K562 (cell line): Measurements from ENCODE around the gene RPS6KA2. TPM values are rescaled to one million over a fixed set of nuclear protein-coding genes. Genes with fewer than 3 reads are reported as not detected.

Source experiments
- ATAC-seq: fragments of 200-7000 bp; cut with Tn5 transposase; 3 replicates; pipeline ENCODE4 v1.9.1; 2020; ENCODE audit warnings: moderate library complexity
- BruUV-seq: library from RNA; stranded (reverse); fragments of 400-500 nt; replicated peaks from 2 replicates; lab custom pipeline; 2021; lab: Mats Ljungman, UMichigan
- CTCF ChIA-PET: fragments of 300-600 bp; formaldehyde crosslinking; extraction: SDS; loops from one replicate; lab custom pipeline; 2021; ENCODE audit warnings: low intra/inter-chr PET ratio; lab: Yijun Ruan, JAX
- POLR2A ChIA-PET: fragments of 300-600, 350-650 bp; sonication (Branson Sonifier 250); formaldehyde crosslinking; extraction: SDS; loops from one replicate; lab custom pipeline; 2021; ENCODE audit warnings: antibody characterized with exemption, inconsistent platforms; lab: Yijun Ruan, JAX
- DNase-seq, 4 experiments: peaks; one replicate each; pipeline versions ENCODE4 v3.0.0 to v3.0.0-alpha.2; 2011 to 2018; ENCODE audit warnings: low spot score in 3 of 4, mixed read lengths in 3 of 4; ENCODE audit errors: extremely low read depth in 1 of 4
- FAIRE-seq: peaks from 2 replicates; lab custom pipeline; 2011; peaks lifted over from hg19 to GRCh38; lab: Jason Lieb, UNC
- H2AFZ ChIP-seq: 2 replicates; pipeline ENCODE4 v1.6.0; 2011; ENCODE audit warnings: low read depth, low read length, control low read depth, inconsistent platforms
- H3K27ac ChIP-seq: fragments of 200-600 bp; 3 replicates; pipeline ENCODE4 v1.8.0; 2011; ENCODE audit warnings: low read depth, mild to moderate bottlenecking, control low read depth, inconsistent platforms, low read length, moderate library complexity, mixed read lengths; ENCODE audit errors: extremely low read depth
- H3K27me3 ChIP-seq, 2 experiments: fragments of 300-600 bp in 1 of 2; 2 replicates in 1 of 2; 3 replicates in 1 of 2; pipeline versions ENCODE4 v1.6.0 to v1.8.0; 2011; ENCODE audit warnings: inconsistent platforms in 2 of 2, low read length in 2 of 2, mild to moderate bottlenecking in 1 of 2, mixed read lengths in 1 of 2, moderate library complexity in 1 of 2; ENCODE audit not compliant: control insufficient read depth in 2 of 2, insufficient read depth in 2 of 2
- H3K36me3 ChIP-seq: fragments of 300-600 bp; 3 replicates; pipeline ENCODE4 v1.8.0; 2011; ENCODE audit warnings: mild to moderate bottlenecking, low read length, inconsistent platforms; ENCODE audit not compliant: control insufficient read depth, insufficient read depth
- H3K4me1 ChIP-seq, 2 experiments: fragments of 200-600 bp in 1 of 2; replicated peaks in 1 of 2; 2 replicates in 1 of 2; 3 replicates in 1 of 2; pipeline versions ENCODE4 v1.5.1 to v1.8.0; 2011; ENCODE audit warnings: inconsistent platforms in 2 of 2, low read length in 2 of 2, mild to moderate bottlenecking in 1 of 2, mixed read lengths in 1 of 2, moderate library complexity in 1 of 2; ENCODE audit not compliant: control insufficient read depth in 2 of 2, insufficient read depth in 2 of 2
- H3K4me2 ChIP-seq: 2 replicates; pipeline ENCODE4 v1.6.1; 2011; ENCODE audit warnings: low read length, control low read depth, inconsistent platforms, mixed read lengths; ENCODE audit not compliant: insufficient read depth
- H3K4me3 ChIP-seq: fragments of 200-600 bp; sonication (generic), shearing (Covaris generic); 2 replicates; pipeline ENCODE4 v1.5.1; 2016; ENCODE audit warnings: control low read depth, inconsistent platforms
- H3K79me2 ChIP-seq: fragments of 200-600 bp; 3 replicates; pipeline ENCODE4 v1.8.0; 2011; ENCODE audit warnings: low read length, inconsistent platforms; ENCODE audit not compliant: control insufficient read depth, insufficient read depth
- H3K9ac ChIP-seq, 2 experiments: 2 replicates each; pipeline versions ENCODE4 v1.6.0 to v1.6.1; 2011; ENCODE audit warnings: low read depth in 2 of 2, low read length in 2 of 2, control low read depth in 1 of 2, inconsistent platforms in 1 of 2, mild to moderate bottlenecking in 1 of 2, mixed read lengths in 1 of 2; ENCODE audit not compliant: insufficient read depth in 1 of 2
- H3K9me1 ChIP-seq: one replicate; pipeline ENCODE4 v1.6.0; 2011; ENCODE audit warnings: inconsistent platforms, mild to moderate bottlenecking, low read length, moderate library complexity; ENCODE audit not compliant: control insufficient read depth, insufficient read depth
- H3K9me3 ChIP-seq: replicated peaks from 2 replicates; pipeline ENCODE4 v1.5.1; 2011; ENCODE audit warnings: low read depth, low read length, inconsistent platforms; ENCODE audit not compliant: control insufficient read depth, insufficient read depth
- H4K20me1 ChIP-seq: replicated peaks from 2 replicates; pipeline ENCODE4 v1.6.1; 2011; ENCODE audit warnings: low read length, inconsistent platforms, mixed read lengths; ENCODE audit not compliant: control insufficient read depth, insufficient read depth
- CBX3 ChIP-seq, 2 experiments: IDR thresholded peaks; 1 replicate in 1 of 2; 2 replicates in 1 of 2; pipeline ENCODE4 v1.6.1; 2012; ENCODE audit warnings: inconsistent platforms in 2 of 2, low read length in 2 of 2, borderline replicate concordance in 1 of 2, control low read depth in 1 of 2
- CHAMP1 ChIP-seq: fragments of 450-650 bp; IDR thresholded peaks from 2 replicates; pipeline ENCODE4 v1.6.1; 2016; ENCODE audit warnings: mild to moderate bottlenecking
- DEAF1 ChIP-seq: fragments of 450-650 bp; formaldehyde crosslinking; IDR thresholded peaks from 2 replicates; pipeline ENCODE4 v1.4.0; 2020; ENCODE audit warnings: mild to moderate bottlenecking, moderate library complexity
- EZH2 ChIP-seq: IDR thresholded peaks from 2 replicates; pipeline ENCODE4 v1.6.1; 2012; ENCODE audit warnings: low read depth, mild to moderate bottlenecking, inconsistent platforms, low read length, borderline replicate concordance
- KLF6 ChIP-seq: fragments of 250-450 bp; sonication (Bioruptor Pico); IDR thresholded peaks from 2 replicates; pipeline ENCODE4 v1.4.0; 2020; ENCODE audit warnings: mild to moderate bottlenecking, moderate library complexity, borderline replicate concordance
- POU5F1 ChIP-seq: fragments of 150-350 bp; IDR thresholded peaks from 2 replicates; pipeline ENCODE4 v1.6.1; 2014; ENCODE audit warnings: borderline replicate concordance, low read length, low read depth, mild to moderate bottlenecking; ENCODE audit not compliant: partially characterized antibody
- PTBP1 ChIP-seq: fragments of 200-400 bp; formaldehyde crosslinking; IDR thresholded peaks from 2 replicates; pipeline ENCODE4 v1.6.1; 2017; ENCODE audit warnings: low read depth, low read length
- ZBTB43 ChIP-seq: sonication (generic); formaldehyde crosslinking; IDR thresholded peaks from 2 replicates; pipeline ENCODE4 v1.8.0; 2023; ENCODE audit warnings: mild to moderate bottlenecking, missing genetic modification reagents
- ZFP36 ChIP-seq: fragments of 150-350 bp; IDR thresholded peaks from 2 replicates; pipeline ENCODE4 v1.6.1; 2018; ENCODE audit warnings: low read length, low read depth; ENCODE audit not compliant: partially characterized antibody
- ZNF431 ChIP-seq: sonication (generic); formaldehyde crosslinking; IDR thresholded peaks from 2 replicates; pipeline ENCODE4 v1.8.0; 2022; ENCODE audit warnings: mild to moderate bottlenecking, missing genetic modification reagents
- whole genome bisulfite sequencing: fragments of 100-300 bp; shearing (Covaris generic); methylation state at CpG from one replicate; pipeline ENCODE4 v1.1.6; 2016; ENCODE audit warnings: low coverage, mixed read lengths; ENCODE audit not compliant: insufficient coverage; ENCODE audit errors: missing lambda C conversion rate; 5-methylcytosine and 5-hydroxymethylcytosine counted together
- in situ Hi-C: fragments of 300-500 bp; cut with MboI; formaldehyde crosslinking; loops from 4 replicates; pipeline ENCODE4 v1.15.0; 2018; ENCODE audit warnings: inconsistent platforms, mixed read lengths
- intact Hi-C: fragments of 100-400 bp; cut with micrococcal nuclease; formaldehyde crosslinking; loops from 2 replicates; pipeline ENCODE4 v1.14.2; 2022
- polyA plus RNA-seq, 8 experiments: library from polyadenylated mRNA; depleted of rRNA in 4 of 8; stranded (reverse) in 5 of 8; unstranded in 3 of 8; fragments of >200 nt; fragmentation: Nextera tagmentation in 2 of 8; fragmentation: Illumina TruSeq in 1 of 8; extraction: Ambion mirVana in 2 of 8; extraction: Trizol in 1 of 8; gene quantifications; 2 replicates each; pipeline versions ENCODE4 v1.2.1 to v1.2.3, GENCODE V29; 2011 to 2014; ENCODE audit warnings: inconsistent platforms in 1 of 8, missing spikeins in 1 of 8
- total RNA-seq, 7 experiments: library from RNA; depleted of rRNA in 6 of 7; stranded (reverse); fragments of >200 nt in 6 of 7; fragmentation: Illumina TruSeq in 2 of 7; extraction: Trizol in 2 of 7; gene quantifications; 2 replicates each; pipeline versions ENCODE4 v1.2.1 to v1.2.3, GENCODE V29; 2011 to 2021; ENCODE audit warnings: low replicate concordance in 1 of 7

RPS6KA2 gene
- total and polyA plus RNA-seq, 9 of the 15 experiments (the other 6 are each of a cell fraction or from before 2014, with no cell fraction given), result 0.29 to 1.00 (median 0.53) TPM

- intact Hi-C loops (no loop called here), in situ Hi-C loops (no loop called here)
- ChIA-PET POLR2A (no interaction called here), CTCF (no interaction called here)
- DNase-seq (no peak), FAIRE-seq (no peak), ATAC-seq (no peak)
- Histone ChIP-seq H3K27ac (no peak overlapping the region), H3K27me3 (peaks cover 82 to 83% of the 10 kb centered on the region in 2 experiments), H3K4me1 (peaks cover 0 to under 1% of the 10 kb centered on the region in 2 experiments; a peak in 2 of 5 replicates), H2AFZ (no peak overlapping the region), H3K4me3 (no peak overlapping the region), H3K36me3 (no peaks in the 10 kb centered on the region), H3K4me2 (no peak overlapping the region), H4K20me1 (0 out of 2 replicates have a peak, but pooled peaks cover 4% of the 10 kb centered on the region), H3K9me1 (no peaks in the 10 kb centered on the region), H3K9ac (no peak overlapping the region), H3K9me3 (no peaks in the 10 kb centered on the region), H3K79me2 (no peaks in the 10 kb centered on the region)
- TF ChIP-seq ZFP36, result peak; percentile 7
- TF ChIP-seq POU5F1, result no peak
- no peak for TF ChIP-seq ZNF431 (CRISPR knock-in tag)
- TF ChIP-seq PTBP1, result 0 out of 2 replicates have a peak, but pooled peaks have one; percentile 74
- peak; percentile 80 for TF ChIP-seq EZH2
- WGBS, result 9% methylated on average over 15 of the region's 15 CpGs
- BruUV-seq, result no TSS peak
These were observed 186.3 kb downstream of the RPS6KA2 start for GRCh38 chr6:166440729-166441128.

GRCh38 chr6:166440106-166440505, 186.9 kb downstream of the RPS6KA2 start:
- ChIA-PET POLR2A (no interaction called here), CTCF (no interaction called here)
- no peaks in the 10 kb centered on the region for H3K36me3 ChIP-seq
- intact Hi-C loops, result no loop called here
- H4K20me1 ChIP-seq, result peaks cover 4% of the 10 kb centered on the region; the same call in 1 of the 2 replicates
- peaks cover 82 to 83% of the 10 kb centered on the region in 2 experiments for H3K27me3 ChIP-seq
- no peak for DNase-seq
- 6% methylated on average over 11 of the region's 11 CpGs for WGBS
- H3K9ac ChIP-seq, result no peak overlapping the region
- no peak overlapping the region for H3K27ac ChIP-seq
- no peak overlapping the region for H3K4me2 ChIP-seq
- no peaks in the 10 kb centered on the region for H3K9me3 ChIP-seq
- no peak for FAIRE-seq
- H3K4me3 ChIP-seq, result no peak overlapping the region
- no peak for TF ChIP-seq CHAMP1
- no peak for TF ChIP-seq KLF6
- TF ChIP-seq ZBTB43, result no peak
- no peak for TF ChIP-seq CBX3 (IDR thresholded peaks at IDR 0.05; ENCODE audit: borderline replicate concordance in 1 of 2, low read length in 2 of 2)
- TF ChIP-seq DEAF1, result no peak
- BruUV-seq, result no TSS peak
- H3K9me1 ChIP-seq, result no peaks in the 10 kb centered on the region
- no peak overlapping the region for H2AFZ ChIP-seq
- H3K79me2 ChIP-seq, result no peaks in the 10 kb centered on the region
- no peak for ATAC-seq
- in situ Hi-C loops, result no loop called here
- H3K4me1 ChIP-seq, result peaks cover 0 to 3% of the 10 kb centered on the region in 2 experiments; a peak in 2 of 5 replicates
